Measurements from ENCODE around the gene NEO1.

NEO1 gene

DNA sequence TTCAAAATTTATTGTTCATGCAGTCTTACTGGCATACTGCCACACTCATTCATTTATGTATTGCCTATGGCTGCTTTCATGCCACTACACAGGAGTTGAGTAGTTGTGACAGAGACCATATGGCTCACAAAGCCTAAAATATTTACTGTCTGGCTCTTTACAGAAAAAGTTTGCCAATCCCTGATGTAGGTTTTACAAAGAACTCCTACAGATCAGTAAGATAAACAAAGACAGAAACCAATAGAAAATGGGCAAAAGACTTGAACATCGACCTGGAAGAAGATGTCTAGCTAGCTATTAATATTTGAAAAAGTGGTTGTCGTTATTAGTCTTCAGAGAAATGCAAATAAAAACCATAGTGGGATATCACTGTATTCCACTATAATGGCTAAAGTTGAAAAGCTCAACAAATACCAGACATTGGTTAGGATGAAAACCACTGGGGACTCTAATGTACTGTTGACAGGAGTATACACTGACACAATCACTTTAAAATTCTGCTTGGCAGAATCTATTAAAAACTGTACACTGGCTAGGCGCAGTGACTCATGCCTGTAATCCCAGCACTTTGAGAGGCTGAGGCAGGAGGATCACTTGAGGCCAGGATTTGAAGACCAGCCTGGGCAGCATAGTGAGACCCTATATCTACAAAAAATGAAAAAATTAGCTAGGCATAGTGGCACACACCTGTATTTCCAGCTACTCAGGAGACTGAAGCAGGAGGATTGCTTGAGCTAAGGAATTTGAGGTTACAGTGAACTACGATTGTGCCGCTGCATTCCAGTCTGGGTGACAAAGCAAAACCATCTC lies 87.7 kb downstream of the NEO1 start:
- TF ChIP-seq, protein P1, sequence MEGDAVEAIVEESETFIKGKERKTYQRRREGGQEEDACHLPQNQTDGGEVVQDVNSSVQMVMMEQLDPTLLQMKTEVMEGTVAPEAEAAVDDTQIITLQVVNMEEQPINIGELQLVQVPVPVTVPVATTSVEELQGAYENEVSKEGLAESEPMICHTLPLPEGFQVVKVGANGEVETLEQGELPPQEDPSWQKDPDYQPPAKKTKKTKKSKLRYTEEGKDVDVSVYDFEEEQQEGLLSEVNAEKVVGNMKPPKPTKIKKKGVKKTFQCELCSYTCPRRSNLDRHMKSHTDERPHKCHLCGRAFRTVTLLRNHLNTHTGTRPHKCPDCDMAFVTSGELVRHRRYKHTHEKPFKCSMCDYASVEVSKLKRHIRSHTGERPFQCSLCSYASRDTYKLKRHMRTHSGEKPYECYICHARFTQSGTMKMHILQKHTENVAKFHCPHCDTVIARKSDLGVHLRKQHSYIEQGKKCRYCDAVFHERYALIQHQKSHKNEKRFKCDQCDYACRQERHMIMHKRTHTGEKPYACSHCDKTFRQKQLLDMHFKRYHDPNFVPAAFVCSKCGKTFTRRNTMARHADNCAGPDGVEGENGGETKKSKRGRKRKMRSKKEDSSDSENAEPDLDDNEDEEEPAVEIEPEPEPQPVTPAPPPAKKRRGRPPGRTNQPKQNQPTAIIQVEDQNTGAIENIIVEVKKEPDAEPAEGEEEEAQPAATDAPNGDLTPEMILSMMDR (IDR thresholded peaks at IDR 0.05; ENCODE audit: control extremely low read depth, extremely low read depth, low read depth, missing control alignments) = no peak
- ChIA-PET POLR2A (no interaction called here), CTCF (interaction anchor here (1.0 to 1.3 kb wide), 2 partner anchors 9 to 12 kb away, joined by 3 to 4 read pairs; no protein-coding TSS in a partner anchor)
- no peak for DNase-seq (ENCODE audit: extremely low spot score)

DNA sequence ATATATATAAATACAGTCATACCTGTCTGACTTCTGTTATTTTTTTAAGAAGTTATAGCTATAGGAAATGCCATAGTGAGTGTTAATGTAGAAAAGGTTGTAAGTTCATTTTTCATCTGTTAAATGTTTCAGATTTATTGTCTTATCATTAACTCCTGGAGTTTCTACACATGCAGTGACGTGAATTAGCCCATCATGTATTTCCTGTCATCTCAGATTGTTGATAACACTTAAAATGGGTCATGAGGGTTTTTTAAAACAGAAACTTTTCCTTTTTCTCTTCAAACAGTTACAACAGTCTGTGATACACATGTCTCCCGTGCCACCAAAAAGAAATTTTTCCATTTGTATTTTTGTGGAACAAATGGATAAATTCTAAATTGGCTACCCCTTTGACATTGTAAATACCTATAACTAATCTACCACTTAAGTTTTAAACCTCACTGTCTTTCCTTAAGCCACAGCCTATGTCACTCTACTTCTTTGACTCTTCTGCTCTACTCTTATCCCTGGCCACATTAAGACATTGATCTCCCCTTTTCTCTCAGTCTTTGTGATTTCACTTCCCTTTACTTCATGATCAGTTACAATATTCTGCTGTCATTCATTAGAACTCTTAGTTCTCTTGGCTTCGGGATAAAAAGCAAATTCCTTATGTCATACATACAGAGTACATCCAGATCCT lies 89.1 kb downstream of the NEO1 start:
- ChIA-PET POLR2A (no interaction called here), CTCF (no interaction called here)
- DNase-seq (ENCODE audit: extremely low spot score) = no peak
- TF ChIP-seq, protein P1 (IDR thresholded peaks at IDR 0.05; ENCODE audit: control extremely low read depth, extremely low read depth, low read depth, missing control alignments) = no peak

GRCh38 chr15:73142802-73143762 lies 90.8 kb downstream of the NEO1 start:
- DNase-seq (ENCODE audit: extremely low spot score) = peak; percentile 49
- ChIA-PET POLR2A (no interaction called here), CTCF (no interaction called here)
- TF ChIP-seq, protein P1 (IDR thresholded peaks at IDR 0.05; ENCODE audit: control extremely low read depth, extremely low read depth, low read depth, missing control alignments) = no peak

DNA sequence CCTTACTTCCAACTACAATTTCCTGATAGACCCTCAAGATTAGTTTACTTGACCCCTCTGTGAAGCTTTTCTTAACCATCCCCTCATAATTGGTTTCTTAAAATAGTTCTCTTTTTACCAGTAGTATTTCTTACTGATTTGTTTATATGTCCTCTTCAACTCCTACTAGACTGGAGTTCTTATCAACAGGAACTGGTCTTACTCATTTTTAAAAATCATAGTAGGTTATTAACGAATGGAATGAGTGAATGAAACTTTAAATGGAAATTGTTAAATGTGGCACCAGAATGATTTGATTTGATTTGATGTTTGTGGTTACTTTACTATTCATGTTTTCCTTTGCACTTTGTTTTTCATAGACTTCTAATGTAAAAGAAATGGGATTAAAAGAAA lies 91.5 kb downstream of the NEO1 start:
- ChIA-PET POLR2A (no interaction called here), CTCF (no interaction called here)
- TF ChIP-seq, protein P1 (IDR thresholded peaks at IDR 0.05; ENCODE audit: control extremely low read depth, extremely low read depth, low read depth, missing control alignments) = no peak
- no peak for DNase-seq (ENCODE audit: extremely low spot score)

GRCh38 chr15:73146419-73146818 lies 94.2 kb downstream of the NEO1 start:
- CTCF ChIA-PET = no interaction called here
- POLR2A ChIA-PET = no interaction called here
- DNase-seq (ENCODE audit: extremely low spot score) = no peak
- TF ChIP-seq, protein P1 (IDR thresholded peaks at IDR 0.05; ENCODE audit: control extremely low read depth, extremely low read depth, low read depth, missing control alignments) = no peak

DNA sequence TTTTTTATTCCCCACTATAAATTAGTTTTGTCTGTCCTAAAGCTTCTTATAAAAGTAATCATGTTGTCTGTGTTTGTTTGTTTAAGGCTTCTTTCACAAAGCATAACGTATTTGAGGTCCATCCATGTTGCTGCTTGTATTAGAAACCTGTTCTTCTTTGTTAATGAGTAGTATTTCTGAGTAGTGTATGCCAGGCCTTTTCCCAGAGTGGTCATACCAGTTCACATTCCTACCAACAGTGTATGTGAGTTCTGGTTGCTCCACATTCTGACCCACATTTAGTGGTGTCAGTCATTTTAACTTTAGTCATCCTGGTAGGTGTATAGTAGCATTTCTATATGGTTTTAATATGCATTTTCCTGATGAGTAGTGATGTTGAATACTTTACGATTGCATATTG lies 98.6 kb downstream of the NEO1 start:
- CTCF ChIA-PET = no interaction called here
- TF ChIP-seq, protein P1 (IDR thresholded peaks at IDR 0.05; ENCODE audit: control extremely low read depth, extremely low read depth, low read depth, missing control alignments) = no peak
- DNase-seq (ENCODE audit: extremely low spot score) = no peak
- POLR2A ChIA-PET = no interaction called here
